IPS-18a (cell line): ENCODE measurements around the gene LINC00237.

Experiments
- H3K27ac ChIP-seq: one replicate; pipeline ENCODE4 v1.5.1; 2013; ENCODE audit warnings: low read length
- H3K27me3 ChIP-seq: one replicate; pipeline ENCODE4 v1.6.1; 2013; ENCODE audit warnings: mild to moderate bottlenecking, low read length; ENCODE audit not compliant: control insufficient read depth, insufficient read depth
- H3K36me3 ChIP-seq: one replicate; pipeline ENCODE4 v1.6.1; 2013; ENCODE audit warnings: low read depth, low read length; ENCODE audit not compliant: control insufficient read depth
- H3K4me1 ChIP-seq: one replicate; pipeline ENCODE4 v1.6.1; 2013; ENCODE audit warnings: low read depth, low read length; ENCODE audit not compliant: control insufficient read depth
- H3K4me3 ChIP-seq: one replicate; pipeline ENCODE4 v1.5.1; 2013; ENCODE audit warnings: low read length
- H3K9ac ChIP-seq: one replicate; pipeline ENCODE4 v1.6.1; 2013; ENCODE audit warnings: mild to moderate bottlenecking, low read length, moderate library complexity
- H3K9me3 ChIP-seq: one replicate; pipeline ENCODE4 v1.6.1; 2013; ENCODE audit warnings: low read depth, low read length; ENCODE audit not compliant: control insufficient read depth

Gene LINC00237

DNA sequence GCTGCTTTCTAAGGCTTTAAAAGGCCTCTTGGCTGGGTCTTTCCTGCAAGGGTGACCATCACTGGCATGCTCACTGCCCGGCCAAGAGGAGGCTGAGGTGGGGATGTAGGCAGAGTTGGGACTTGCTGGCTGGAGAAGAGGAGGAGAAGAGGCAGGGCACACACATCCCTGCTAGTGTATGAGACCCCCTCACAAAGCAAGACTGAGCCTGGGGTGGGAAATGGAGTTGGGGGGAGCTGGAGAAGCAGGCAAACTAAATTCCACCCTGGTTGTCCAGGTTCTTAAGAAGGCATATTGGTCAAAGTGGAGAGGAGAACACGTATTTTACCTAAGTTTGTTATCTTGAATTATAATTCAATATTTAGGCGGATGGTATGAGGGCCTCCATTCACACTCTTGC lies 18.0 kb upstream of the LINC00237 start:
- Histone ChIP-seq H3K27ac (no peak overlapping the region), H3K4me1 (peaks cover 5% of the 10 kb centered on the region), H3K9me3 (no peaks in the 10 kb centered on the region), H3K4me3 (no peak overlapping the region), H3K9ac (no peak overlapping the region), H3K36me3 (no peaks in the 10 kb centered on the region), H3K27me3 (peaks cover 8% of the 10 kb centered on the region)

DNA sequence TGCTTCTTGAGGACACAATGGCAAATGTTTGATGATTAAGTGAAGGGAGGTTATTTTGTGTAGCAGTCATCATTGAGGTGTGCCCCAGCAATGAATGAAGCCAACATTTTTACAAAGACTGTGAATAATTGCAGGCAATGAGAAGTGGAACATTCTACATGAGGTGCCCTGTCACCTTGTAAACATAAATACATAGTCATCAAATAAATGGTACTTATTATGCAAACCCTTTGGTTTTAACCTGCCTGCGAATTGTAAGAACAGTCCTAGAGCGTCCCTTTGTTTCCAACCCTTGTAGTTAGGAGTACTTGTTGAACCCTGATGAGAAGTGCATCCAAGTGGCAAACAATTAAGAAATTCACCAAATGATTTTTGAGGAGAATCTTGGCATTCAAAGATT lies 12.6 kb upstream of the LINC00237 start:
- Histone ChIP-seq H3K9me3 (no peaks in the 10 kb centered on the region), H3K4me1 (no peaks in the 10 kb centered on the region), H3K36me3 (no peaks in the 10 kb centered on the region), H3K9ac (no peak overlapping the region), H3K27ac (no peak overlapping the region), H3K27me3 (no peaks in the 10 kb centered on the region), H3K4me3 (no peak overlapping the region)

DNA sequence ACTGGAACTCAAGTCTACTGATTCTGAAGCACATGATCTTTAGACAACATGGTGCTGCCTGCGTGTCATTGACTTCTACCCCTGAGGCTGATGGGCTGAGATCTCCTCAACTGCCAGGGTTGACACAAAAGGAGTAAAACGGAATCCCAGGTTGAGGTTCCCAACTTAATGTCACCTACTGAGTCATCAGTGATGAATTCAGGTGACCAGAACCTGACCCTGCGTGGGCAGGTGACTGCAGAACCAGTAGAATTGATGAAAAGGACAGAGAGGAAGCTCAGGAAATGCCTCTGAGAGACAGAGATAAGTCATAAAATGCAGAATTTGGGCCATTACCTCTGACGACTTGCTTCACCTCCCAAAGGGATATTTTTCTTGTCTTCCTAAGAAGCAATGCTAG lies 12.0 kb upstream of the LINC00237 start:
- Histone ChIP-seq H3K9me3 (no peaks in the 10 kb centered on the region), H3K9ac (no peak overlapping the region), H3K36me3 (no peaks in the 10 kb centered on the region), H3K27ac (no peak overlapping the region), H3K4me3 (no peak overlapping the region), H3K4me1 (no peaks in the 10 kb centered on the region), H3K27me3 (no peaks in the 10 kb centered on the region)

GRCh38 chr20:21117521-21117920 lies 11.4 kb upstream of the LINC00237 start:
- H3K9me3 ChIP-seq, result no peaks in the 10 kb centered on the region
- H3K9ac ChIP-seq, result no peak overlapping the region
- H3K4me1 ChIP-seq, result no peaks in the 10 kb centered on the region
- H3K27ac ChIP-seq, result no peak overlapping the region
- H3K27me3 ChIP-seq, result no peaks in the 10 kb centered on the region
- no peak overlapping the region for H3K4me3 ChIP-seq
- H3K36me3 ChIP-seq, result no peaks in the 10 kb centered on the region

GRCh38 chr20:21114584-21114983 lies 8.4 kb upstream of the LINC00237 start:
- Histone ChIP-seq H3K9me3 (no peaks in the 10 kb centered on the region), H3K27me3 (peaks cover under 1% of the 10 kb centered on the region), H3K4me1 (no peaks in the 10 kb centered on the region), H3K27ac (no peak overlapping the region), H3K4me3 (no peak overlapping the region), H3K36me3 (no peaks in the 10 kb centered on the region), H3K9ac (no peak overlapping the region)

DNA sequence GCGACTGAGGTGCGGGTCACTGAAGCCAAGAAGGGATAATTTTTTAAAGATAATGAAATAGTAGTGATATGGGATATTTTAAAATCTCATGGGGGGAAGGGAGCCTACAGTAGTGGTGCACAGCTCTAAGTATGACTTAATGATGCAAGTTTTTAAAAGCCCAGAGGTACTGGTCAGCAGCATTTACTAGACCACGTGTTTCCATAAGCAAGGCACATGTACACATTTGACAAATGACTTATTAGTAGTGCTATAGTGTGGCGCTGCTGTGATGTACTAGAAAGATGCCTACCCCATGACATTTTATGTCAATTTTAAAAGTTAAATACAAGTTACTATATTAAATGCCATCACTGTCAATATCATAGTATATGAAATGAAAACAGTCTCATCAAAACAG lies 7.5 kb upstream of the LINC00237 start:
- H3K36me3 ChIP-seq, result no peaks in the 10 kb centered on the region
- no peak overlapping the region for H3K27ac ChIP-seq
- H3K9ac ChIP-seq, result no peak overlapping the region
- no peaks in the 10 kb centered on the region for H3K4me1 ChIP-seq
- H3K27me3 ChIP-seq, result peaks cover 9% of the 10 kb centered on the region
- no peaks in the 10 kb centered on the region for H3K9me3 ChIP-seq
- no peak overlapping the region for H3K4me3 ChIP-seq

- Histone ChIP-seq H3K4me1 (peaks cover 8% of the 10 kb centered on the region), H3K9ac (no peak overlapping the region), H3K36me3 (no peaks in the 10 kb centered on the region), H3K27ac (no peak overlapping the region), H3K27me3 (peaks cover 32% of the 10 kb centered on the region), H3K4me3 (no peak overlapping the region), H3K9me3 (no peaks in the 10 kb centered on the region)
Measured at GRCh38 chr20:21111416-21111815, 5.3 kb upstream of the LINC00237 start.

DNA sequence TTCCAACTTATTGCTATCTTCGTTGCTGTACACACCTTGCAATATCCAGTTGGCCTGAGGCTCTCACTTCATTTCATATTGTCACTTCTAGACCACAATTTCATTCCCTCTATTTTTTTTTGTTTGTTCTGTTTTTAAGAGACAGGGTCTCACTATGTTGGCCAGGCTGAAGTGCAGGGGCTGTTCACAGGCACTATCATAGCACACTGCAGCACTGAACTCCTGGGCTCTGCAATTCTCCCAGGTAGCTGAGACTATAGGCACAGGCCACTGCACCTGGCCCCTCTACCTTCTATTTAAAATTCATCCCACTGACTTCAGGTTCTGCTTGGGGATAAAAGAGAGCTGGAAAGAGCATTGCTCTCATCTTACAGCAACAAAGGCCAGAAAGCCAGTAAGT lies 4.7 kb upstream of the LINC00237 start:
- no peak overlapping the region for H3K9ac ChIP-seq
- no peak overlapping the region for H3K4me3 ChIP-seq
- H3K9me3 ChIP-seq, result no peaks in the 10 kb centered on the region
- no peak overlapping the region for H3K27ac ChIP-seq
- peaks cover 38% of the 10 kb centered on the region for H3K27me3 ChIP-seq
- peaks cover 10% of the 10 kb centered on the region for H3K4me1 ChIP-seq
- no peaks in the 10 kb centered on the region for H3K36me3 ChIP-seq

DNA sequence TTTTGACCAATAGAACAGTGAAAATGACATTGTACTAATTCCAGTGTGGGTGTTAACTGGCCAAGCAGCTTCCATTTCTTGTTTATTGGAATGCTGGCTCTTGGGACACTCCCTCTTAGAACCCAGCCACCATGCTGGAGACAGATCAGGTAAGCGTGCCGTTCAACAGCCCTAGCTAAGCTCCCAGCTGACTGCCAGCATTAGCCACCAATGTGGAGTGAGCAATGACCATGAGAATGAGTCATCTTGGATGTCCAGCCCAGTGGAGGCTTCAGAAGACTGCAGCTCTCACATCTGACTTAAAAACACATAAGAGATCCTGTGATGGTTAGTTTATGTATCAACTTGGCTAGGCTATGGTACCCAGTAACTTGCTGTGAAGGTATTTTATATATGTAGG lies 3.0 kb upstream of the LINC00237 start:
- H3K9ac ChIP-seq, result no peak overlapping the region
- H3K27me3 ChIP-seq, result peaks cover 54% of the 10 kb centered on the region
- no peak overlapping the region for H3K4me3 ChIP-seq
- peaks cover 19% of the 10 kb centered on the region for H3K4me1 ChIP-seq
- no peaks in the 10 kb centered on the region for H3K9me3 ChIP-seq
- no peak overlapping the region for H3K27ac ChIP-seq
- no peaks in the 10 kb centered on the region for H3K36me3 ChIP-seq

DNA sequence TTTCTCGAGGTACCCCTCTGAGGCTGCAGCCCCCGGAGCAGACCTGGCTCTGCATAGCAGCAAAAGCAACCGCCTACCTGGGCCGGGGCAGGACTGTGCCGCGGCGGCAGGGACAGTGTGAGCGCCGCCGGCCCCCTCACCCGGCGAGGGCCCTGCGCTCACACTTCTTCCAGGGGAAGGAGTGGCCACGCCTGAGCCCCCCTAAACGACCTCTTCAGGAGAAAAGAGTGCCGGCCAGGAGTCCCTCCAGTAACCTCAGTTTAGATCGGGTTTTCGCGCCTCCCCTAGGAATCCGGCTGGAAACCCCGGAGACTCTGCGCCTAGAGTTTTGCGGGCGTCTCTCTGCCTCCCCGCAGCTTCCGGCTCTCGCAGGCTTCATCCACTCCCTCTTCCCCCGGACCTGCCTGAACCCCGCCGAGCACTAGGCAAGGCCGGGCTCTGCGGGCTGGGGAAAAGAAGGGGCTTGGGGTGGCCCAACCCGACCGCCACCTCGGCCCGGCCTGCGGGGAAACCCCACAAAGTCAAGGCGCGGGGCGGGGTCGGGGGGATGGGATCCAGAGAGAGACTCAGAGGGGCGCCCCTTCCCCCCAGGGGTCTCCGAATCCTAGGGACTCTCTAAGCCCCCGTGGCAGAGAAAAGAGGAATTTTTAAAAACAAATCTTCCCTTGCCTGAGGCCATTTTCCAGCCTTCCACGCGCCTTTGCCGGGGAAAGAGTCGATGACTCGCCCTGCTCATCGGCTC lies 558 bp downstream of the LINC00237 start:
- Histone ChIP-seq H3K9me3 (no peaks in the 10 kb centered on the region), H3K4me3 (peak overlapping the region; percentile 49), H3K4me1 (peaks cover 30% of the 10 kb centered on the region), H3K27me3 (peaks cover 90% of the 10 kb centered on the region), H3K36me3 (no peaks in the 10 kb centered on the region), H3K27ac (no peak overlapping the region), H3K9ac (no peak overlapping the region)

- H3K36me3 ChIP-seq, result no peaks in the 10 kb centered on the region
- no peak overlapping the region for H3K9ac ChIP-seq
- peak overlapping the region; percentile 49 for H3K4me3 ChIP-seq
- H3K27ac ChIP-seq, result no peak overlapping the region
- H3K27me3 ChIP-seq, result peaks cover 97% of the 10 kb centered on the region
- no peaks in the 10 kb centered on the region for H3K9me3 ChIP-seq
- H3K4me1 ChIP-seq, result peaks cover 34% of the 10 kb centered on the region
Measured at GRCh38 chr20:21104921-21105320, 1.2 kb downstream of the LINC00237 start.

GRCh38 chr20:21104466-21104761 lies 1.7 kb downstream of the LINC00237 start:
- H3K4me3 ChIP-seq, result peak overlapping the region; percentile 69
- H3K9ac ChIP-seq, result no peak overlapping the region
- H3K27ac ChIP-seq, result no peak overlapping the region
- H3K27me3 ChIP-seq, result peaks cover 100% of the 10 kb centered on the region
- H3K4me1 ChIP-seq, result peaks cover 39% of the 10 kb centered on the region
- no peaks in the 10 kb centered on the region for H3K36me3 ChIP-seq
- H3K9me3 ChIP-seq, result no peaks in the 10 kb centered on the region
